Amygdala (tissue), 56 donors: ENCODE measurements around the gene TBPL1.
"Not testable (repeated sequence)": the region's sequence is repeated elsewhere in the genome, so short reads cannot be mapped to it uniquely, and the experiment has no call there.

Source experiments
- DNase-seq, 56 donors: peaks; one replicate each; lab custom pipeline; 2025; lab: John Stamatoyannopoulos, UW

Gene TBPL1

DNA sequence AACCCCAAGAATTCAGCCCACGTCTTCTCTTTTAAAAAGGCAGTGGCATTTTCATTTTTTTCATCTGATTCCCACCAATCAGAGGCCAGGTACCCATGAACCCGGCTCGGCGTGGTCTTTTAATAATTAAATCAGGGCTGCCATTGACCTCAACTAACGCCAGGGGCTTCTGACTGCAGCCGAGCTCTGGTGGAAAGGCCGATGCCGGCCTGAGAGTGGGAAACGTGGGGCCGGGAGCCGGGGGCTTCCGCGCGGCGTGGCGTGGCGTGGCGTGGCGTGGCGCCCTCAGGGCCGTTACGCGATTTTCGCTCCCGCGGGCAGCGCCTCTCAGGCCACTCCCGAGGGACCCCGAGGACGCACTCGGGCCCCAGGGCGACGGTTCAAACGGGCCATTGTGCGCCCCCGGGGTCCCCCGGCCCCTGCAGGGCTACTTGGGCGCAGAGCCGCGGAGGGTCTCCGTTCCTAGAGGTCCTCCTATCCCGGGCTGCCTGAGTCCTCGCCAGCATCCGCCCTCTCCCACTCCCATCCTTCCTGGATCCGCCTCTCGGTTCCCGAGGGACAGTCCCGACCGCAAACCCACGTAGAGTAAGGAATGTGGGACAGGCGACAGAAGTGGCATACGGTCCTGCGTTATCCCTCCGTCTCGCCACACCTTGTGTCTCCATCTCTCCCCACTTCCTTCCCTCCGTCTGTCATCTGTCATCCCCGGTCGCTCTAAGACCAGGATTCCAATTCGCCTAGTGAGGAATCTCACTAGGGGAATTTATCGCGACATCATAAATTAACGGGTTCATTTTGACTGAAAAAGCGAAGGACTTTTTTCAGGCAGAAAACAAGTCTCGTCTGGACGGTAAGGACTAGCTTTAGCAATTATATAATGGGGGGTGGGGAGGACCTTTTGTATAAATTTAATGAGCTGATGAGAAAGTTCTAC, 876 bp upstream of the TBPL1 start:
- DNase-seq, result peak in 49 of 56 donors; percentile 8 to 75 (median 45)

DNA sequence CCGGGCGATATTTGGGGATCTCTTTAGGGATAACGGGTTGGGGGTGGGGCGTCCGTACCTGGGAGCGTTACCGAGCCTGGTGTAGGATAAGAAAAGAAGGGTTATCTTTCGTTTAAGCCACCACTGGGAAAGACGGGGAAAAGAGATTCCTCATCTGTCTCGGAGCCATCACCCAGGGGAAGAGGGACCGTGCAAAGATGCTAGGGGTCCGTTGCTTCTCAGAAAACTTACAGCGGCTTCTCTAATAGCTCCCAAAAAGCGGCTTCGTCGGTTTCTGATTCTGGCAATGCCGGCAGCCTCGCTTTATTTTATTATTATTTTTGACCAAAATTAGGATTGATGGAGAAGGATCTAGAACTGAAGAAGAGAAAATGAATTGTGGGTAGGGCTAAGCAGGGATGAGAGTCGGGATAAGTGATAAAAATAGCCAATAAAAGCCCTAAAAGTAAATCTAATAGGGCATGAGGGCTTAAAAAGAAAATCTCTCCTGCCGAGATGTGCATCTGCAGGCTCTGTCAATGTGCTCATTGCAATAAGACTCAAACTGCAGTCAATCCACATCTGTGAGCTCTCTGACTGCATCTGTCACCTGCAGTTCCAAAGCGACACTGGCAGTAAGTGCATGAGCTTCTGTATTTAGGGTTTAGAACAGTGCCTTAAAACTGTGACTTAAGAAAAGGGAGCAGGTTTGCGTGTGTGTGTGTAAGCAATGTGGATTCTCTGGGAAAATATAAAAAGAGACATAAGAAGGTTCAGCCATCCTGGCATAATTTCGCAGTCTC, 801 bp downstream of the TBPL1 start:
- peak in 2 of 56 donors; percentile 7 to 52 for DNase-seq

DNA sequence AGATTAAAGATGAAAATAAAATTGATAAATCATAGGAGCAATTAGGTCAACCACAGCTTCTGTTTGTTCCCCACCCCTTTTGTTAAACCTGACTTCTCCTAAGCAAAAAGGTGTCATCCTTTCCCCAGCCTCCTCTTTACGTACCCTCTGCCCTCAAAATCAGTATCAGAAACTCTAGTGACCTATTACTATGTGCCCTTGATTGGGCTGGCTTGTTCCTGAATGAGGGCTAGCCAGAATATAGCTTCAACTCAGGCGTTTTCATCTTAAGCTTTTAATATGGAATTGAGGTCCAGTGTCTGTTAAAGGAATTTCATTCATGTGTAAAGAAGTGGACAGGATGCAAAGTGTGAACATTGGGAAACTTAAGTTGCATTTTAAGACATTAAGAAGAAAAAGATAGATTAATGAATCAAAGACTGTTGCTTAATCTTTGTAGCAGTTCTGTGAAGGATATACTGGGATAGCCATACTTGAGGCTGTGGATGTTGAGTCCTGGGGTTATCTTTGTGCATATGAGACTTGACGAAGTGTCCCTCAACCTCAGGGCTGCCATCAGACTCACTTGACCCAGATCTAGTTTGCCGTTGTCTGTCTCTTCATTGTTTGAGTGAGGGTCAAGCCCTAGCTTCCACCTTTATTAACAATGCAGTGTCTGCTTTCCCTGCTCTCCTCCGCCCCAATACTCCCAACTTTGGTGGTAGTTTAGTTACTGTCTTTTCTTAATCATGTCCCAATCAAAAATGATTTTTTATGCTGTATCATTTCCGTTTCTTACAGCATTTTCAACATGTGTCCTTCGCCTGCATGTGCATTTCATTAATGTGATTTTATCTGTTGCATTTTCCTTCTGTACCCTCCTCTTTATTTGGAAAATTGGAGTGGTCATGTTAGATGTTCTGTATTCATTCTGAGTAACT, 1.9 kb downstream of the TBPL1 start:
- no peak for DNase-seq

DNA sequence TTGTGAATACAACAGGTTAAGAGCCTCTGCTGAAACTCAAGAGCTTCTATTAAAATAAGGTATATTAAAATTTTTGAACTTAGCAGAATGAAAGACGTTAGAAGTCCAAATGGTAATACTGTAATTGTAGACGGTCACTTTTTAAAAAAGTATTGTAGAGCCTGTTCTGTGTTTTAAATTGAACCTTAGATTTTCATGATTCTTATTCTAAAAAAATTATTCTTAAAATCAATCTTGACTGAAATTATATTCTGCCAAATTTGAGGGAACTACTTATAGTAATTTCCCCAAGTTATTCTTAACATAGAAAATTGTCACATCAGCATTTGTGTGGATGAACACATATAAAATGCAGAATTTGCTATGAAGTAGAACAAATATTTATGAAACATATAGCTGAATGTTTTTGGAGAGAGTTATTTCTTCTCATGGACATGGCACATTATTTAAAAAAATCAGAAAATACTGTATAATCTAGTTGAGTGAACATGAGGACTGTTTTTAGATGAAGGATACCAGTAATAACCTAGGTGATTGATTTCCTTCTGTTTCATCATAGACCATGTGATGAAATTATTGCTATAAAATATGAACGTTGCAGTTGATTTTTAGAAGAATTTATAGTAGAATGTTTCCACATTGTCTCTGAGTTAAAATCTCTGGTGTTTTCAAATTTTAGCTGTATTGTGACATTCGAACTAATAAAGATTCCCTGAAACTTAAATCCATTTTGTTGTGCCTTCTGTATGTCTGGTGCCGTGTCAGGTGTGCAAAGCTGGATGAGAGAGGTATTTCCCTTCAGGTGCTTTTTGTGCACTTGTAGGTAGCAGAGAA, 2.8 kb downstream of the TBPL1 start:
- no peak for DNase-seq

DNA sequence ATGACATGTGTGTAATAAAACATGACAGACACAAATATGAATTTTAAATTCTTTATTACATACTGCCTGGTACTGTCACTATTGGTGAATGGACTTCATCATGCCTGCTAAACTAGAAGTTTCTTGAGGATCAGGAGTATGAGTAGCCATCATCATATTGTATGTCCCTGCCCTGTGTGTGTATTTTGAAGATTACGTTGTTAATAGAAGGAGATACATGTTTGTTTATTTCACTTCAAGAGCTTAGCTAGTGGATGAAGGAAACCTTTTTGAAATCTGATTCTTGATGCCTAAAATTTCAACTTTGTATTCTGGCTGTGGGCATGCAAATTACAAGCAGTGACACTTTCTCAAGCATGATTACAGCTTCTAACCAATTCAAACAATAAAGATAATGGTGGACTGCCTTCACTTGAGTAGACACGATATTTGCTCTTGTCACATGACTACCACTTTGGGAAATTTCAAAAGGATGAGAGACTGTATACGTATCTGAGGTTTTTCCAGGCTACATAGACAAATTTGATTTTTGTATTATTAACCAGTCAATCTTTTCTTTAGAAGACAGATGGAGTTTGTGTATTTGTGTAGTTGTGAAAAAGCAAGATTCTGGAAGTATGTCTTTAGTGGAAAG, 3.5 kb downstream of the TBPL1 start:
- DNase-seq, result no peak

DNA sequence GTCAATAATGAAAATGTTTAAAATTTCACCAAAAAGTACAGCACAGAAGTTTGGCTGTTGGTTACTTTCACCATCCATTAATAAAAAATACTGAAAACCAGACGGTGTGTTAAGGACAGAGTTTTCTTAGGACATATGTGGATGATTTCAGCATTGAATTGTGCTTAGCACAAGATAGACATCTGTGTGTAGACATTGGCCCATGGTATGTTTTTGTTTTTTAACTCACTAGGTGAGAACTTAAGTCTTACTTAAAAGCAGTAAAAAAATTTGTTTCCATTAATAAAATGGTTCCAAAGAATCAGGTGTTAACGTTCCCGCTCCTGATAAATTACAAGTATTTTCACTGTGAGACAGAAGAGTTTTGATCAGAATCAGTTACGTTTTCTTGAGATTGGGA, 4.2 kb downstream of the TBPL1 start:
- no peak for DNase-seq

DNA sequence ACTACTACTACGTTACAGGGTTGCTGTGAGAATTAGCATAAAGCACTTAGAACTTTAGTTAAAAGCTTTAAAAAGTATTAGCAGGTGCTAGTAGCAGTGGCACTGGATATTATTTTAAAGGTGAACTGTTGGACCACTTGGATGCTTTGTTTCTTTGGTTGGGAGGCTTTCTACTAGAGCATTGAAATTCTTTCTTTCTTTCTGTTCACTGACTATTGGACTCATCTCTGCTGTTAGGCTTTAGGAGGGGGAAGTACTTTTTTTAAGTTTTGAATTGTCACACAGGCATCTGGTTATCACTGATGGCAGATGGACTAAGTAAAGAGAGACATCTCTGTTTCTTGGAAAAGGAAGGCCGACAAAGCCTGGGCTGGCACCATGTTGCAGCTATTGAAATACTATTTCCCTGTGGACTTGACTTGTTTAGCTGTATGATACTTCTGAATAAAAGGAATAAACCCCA, 4.8 kb downstream of the TBPL1 start:
- DNase-seq, result no peak

DNA sequence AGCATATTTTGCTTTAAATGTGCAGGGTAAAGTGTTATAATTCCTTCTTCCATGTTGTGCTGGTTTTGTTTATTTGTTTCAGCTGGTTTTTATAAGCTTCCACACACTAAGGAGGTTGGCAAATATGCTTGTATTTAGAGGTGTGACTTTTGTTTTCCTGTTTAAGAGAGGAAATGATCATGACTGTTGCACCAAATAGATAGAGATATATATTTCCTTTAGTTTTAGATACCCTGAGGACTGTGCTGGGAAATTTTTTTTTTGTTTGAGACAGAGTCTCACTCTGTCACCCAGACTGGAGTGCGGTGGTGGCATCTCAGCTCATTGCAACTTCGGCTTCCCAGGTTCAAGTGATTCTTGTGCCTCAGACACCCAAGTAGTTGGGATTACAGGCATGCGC, 5.8 kb downstream of the TBPL1 start:
- no peak for DNase-seq

DNA sequence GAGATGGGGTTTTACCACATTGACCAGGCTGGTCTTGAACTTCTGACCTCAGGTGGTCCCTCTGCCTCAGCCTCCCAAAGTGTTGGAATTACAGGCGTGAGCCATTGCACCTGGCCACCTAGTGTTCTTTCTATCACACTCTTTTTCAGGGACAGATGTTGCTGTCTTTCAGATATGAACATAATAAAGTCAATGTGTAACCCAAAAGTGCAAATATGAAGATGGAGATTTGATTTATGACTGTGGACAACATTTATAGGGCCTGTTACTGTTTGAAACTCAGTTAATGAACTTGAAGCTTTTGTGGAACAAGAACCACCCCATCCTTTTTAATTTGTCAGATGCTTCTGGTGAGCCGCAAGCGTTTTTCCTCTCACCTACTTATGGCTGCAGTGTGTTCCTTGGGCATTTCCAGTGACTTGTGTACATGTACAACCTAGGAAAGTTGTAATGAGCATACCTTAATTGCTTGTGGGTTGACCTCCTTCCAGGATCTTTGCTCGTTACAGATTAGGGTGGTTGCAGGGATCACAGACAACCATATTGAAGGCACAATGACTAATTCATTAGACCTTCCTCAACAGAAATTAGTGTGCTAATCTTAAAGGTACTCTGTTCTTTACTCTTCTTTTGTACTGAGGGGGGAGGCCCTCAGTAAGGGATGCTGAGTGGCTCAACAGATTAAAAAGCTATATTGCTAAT, 6.8 kb downstream of the TBPL1 start:
- DNase-seq, result no peak

DNA sequence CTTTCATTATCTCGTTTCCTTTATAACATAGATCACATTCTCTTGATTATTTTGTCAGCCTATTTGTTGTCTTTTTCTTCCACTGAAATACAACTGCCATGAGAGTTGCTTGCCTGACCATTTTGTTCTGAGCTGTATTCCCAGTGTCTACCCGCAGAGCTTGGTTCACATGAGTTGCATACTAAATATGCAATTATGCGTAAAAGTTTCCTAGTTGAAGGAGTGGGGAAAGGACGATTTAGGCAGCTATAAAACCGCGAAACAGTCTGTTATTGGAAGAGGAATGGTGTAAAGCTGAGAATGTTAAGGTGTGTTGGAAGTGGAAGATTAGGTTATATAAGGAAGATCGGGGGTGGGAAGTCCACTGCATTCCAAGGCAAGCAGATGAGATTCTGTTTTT, 8.8 kb downstream of the TBPL1 start:
- no peak for DNase-seq

DNA sequence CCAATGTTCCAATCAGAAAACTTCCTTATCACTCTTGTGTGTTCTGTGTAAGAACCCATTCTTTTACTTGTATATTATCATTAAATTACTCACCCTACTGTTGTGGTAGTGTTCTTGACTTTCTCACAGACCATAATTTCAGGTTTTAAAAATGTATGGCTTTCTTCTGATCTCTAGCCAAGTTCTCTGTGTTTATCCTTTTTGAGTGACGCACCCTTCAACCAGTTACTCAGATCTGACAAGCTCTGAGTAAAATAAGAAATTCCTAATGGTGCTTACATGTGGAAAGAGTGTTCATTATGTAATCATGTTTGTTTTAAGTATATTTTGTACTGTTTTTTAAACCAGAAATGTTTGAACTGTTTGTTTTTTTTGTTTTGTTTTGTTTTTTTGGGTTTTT, 11.0 kb downstream of the TBPL1 start:
- DNase-seq, result no peak

DNA sequence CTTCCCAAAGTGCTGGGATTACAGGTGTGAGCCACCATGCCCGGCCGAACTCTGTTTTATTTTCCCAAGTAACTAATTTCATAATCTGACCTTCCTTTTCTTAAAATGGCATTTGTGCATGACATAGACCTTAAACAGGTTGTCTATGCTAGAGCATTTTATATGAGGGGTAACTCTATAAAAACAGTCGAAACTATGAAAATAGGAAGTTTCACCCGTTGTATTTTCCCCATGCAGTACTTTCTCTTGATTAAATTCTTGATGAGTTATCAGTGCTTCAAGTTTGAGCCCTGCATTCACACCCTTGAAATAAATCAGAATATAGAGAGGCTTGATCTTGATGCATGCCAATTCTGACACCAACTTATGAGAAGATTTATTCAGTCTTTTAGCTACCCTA, 11.7 kb downstream of the TBPL1 start:
- DNase-seq, result no peak

DNA sequence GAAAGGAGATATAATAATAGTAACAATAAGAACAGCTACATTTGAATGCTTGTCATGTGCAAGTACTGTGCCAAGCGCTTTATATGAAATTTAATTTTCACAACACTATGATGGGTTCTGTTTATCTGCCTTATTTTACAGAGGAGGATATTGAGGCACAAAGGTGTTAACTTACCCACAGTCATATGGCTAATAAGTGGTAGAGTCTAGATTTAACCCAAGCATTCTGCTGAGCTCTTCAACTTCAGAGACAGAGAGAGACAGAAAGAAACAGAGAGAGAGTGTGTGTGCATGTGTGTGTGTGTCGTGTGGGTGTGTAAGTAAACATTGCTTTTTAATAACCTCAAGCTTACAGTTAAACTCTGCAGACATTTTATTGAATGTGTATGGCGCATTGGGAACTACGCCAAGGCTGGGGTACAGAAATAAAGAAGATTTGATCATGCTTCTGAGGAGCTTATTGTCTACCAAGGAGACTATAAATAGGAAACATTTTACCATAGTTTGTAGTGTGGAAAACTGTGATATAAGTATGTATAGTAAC, 12.9 kb downstream of the TBPL1 start:
- DNase-seq, result peak in 1 of 56 donors; percentile 43

DNA sequence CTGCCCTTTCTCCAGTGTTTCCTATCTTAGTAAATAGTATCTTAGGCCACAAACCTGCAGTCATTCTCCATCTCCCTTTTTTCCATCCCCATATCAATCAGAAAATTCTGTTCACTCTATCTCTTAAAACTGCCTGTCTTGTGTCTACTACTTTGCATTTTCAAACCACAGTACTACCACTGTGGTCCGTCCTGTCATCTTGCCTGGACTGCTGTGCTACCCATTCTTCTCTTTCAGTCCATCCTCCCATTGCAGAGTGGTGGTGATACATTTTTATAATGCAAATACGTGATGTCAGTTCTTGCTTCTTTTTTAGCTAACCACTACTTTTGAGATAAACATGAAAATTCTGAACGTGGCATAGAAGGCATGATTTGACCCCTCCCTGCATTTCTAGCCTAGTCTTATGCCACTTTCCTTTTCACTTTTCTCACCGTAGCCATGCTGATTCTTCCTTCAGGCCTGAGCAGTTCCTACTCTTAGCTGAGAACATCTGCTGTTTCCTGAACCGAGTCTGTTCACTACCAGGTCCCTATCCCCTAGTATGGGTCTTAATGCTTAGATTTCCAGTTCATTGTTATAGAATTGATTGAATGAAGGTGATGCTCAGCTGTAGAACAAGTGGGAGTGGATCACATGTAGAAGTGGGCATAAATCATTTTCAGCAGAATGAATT, 13.8 kb downstream of the TBPL1 start:
- DNase-seq, result no peak

DNA sequence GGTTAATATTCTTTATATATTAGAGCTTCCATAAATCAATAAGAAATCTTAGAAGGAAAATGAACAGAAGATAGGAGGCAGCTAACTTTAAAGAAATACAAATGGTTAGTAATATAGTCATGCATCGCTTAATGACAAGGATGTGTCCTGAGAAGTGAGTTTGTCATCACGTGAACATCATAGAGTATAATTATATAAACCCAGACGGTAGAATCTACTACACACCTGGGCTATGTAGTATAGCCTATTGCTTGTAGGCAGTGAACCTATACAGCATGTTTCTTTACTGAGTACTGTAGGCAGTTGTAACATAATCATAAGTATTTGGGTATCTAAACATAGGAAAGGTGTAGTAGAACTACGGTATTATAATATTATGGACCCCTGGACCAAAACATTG, 14.3 kb downstream of the TBPL1 start:
- no peak for DNase-seq

DNA sequence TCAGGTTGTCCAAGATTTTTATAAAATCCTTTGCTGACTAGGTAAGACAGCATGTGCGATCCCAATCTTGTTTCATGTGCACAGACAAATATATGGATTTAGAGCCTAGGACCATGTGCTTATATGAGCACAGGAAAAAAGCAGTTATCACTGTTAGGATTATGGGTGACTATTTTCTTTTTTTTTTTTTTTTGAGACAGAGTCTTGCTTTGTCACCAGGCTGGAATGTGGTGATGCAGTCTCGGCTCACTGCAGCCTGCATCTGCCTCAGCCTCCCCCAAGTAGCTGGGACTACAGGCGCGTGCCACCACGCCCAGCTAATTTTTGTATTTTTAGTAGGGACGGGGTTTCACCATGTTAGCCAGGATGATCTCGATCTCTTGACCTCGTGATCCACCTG, 14.8 kb downstream of the TBPL1 start:
- DNase-seq, result not testable (repeated sequence)

DNA sequence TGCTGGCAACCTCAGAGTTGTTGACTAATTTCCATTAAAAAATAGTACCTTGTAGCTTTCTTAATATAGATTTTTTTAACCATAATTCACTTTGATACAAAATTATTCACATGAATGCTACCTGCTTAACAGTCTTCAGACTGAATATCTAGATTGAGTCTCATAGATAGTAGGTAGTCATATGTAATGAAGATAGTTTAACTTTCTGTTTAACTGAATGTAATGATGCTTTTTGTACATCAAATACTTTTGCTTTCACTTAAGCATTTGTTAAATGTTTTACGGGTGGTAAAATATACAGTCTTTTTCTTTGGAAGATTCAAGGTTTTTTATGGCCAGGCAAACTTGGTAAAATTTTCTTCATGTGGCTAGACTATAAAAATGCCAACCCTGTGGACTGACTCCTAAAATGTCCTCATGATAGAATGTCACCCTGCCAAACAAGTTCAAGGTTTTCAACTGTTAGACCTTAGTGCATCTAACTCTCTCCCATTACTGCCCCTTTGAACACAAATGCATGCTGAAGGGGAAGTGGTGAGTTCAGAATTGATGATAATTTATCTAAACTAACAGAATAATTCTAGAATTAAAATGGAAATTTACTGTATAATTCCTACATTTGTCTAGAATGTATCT, 16.4 kb downstream of the TBPL1 start:
- no peak for DNase-seq
